GM12801 (cell line): ENCODE measurements around the gene ARF3.

ENCODE experiments used
- TF ChIP-seq, protein P1 (sequence below): IDR thresholded peaks from one replicate; pipeline ENCODE4 v1.5.1; 2011; ENCODE audit warnings: control low read depth; ENCODE audit not compliant: insufficient read length; ENCODE audit errors: extremely low read depth

ARF3 gene

DNA sequence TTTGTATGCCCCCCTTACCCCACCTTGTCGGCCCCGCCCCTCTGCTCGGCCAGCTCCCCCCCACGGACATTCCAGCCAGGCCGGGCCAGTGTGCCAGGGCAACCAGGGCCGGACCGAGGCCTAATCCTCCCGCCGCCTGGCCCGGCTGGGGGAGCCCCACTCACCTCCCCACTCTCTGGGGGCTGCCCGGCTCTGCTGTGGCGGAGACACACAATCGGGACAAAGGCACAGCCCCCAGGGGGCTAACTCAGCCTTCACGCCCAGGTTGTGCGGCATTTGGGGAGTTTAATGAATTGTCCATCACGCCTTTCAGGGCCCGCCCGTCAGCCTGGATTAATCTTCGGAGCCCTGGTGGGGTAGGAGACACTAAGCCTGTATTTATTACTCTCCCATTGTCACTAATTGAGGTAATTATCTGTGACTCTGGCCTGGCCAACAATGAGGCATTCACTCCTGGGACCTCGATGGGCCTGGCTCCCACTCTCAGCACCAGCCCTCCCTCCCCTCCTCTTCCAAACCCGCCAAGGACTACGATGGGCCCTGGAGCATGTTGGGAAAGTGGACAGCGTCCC is 29.5 kb upstream of the ARF3 start:
- TF ChIP-seq, protein P1, sequence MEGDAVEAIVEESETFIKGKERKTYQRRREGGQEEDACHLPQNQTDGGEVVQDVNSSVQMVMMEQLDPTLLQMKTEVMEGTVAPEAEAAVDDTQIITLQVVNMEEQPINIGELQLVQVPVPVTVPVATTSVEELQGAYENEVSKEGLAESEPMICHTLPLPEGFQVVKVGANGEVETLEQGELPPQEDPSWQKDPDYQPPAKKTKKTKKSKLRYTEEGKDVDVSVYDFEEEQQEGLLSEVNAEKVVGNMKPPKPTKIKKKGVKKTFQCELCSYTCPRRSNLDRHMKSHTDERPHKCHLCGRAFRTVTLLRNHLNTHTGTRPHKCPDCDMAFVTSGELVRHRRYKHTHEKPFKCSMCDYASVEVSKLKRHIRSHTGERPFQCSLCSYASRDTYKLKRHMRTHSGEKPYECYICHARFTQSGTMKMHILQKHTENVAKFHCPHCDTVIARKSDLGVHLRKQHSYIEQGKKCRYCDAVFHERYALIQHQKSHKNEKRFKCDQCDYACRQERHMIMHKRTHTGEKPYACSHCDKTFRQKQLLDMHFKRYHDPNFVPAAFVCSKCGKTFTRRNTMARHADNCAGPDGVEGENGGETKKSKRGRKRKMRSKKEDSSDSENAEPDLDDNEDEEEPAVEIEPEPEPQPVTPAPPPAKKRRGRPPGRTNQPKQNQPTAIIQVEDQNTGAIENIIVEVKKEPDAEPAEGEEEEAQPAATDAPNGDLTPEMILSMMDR, result no peak

DNA sequence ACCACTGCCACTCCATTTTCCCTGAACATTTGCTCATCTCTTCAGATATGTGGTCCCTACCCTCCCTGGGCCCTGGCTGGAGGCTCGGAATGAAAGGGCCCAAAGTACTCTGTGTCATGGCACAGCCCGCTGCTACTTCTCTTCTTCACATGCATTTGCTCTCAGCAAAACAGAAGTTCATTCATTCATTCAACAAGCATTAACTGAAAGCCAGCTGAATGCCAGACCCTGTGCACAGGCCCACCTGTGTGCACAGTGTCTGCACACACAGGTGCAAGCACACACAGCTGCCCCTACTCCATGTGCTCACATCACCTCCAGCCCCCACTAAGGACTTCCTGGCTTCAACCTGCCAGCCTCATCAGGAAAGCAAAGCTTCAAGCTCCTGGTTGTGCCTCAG is 28.6 kb upstream of the ARF3 start:
- TF ChIP-seq, protein P1, result no peak

DNA sequence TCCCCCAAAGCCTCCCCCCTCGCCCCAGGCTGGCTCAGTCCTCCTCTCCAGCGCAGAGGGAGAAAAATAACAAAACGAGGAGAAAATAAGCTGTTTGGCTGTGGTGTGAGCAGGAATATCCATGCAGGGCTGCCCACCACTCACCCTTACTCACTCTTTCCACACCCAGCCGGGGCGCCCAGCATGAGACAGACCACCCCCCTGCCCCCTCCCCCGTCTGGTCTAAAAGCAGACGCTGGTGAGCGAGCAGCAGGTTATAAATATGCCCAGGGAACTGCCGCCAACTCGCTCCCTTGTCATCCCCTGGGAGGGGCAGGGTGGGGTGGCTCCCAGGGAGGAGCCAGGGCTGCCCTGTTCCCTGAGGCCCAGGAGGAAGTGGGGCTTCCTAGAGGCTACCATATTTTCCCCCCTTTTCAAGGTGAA is 28.2 kb upstream of the ARF3 start:
- TF ChIP-seq, protein P1, result no peak

DNA sequence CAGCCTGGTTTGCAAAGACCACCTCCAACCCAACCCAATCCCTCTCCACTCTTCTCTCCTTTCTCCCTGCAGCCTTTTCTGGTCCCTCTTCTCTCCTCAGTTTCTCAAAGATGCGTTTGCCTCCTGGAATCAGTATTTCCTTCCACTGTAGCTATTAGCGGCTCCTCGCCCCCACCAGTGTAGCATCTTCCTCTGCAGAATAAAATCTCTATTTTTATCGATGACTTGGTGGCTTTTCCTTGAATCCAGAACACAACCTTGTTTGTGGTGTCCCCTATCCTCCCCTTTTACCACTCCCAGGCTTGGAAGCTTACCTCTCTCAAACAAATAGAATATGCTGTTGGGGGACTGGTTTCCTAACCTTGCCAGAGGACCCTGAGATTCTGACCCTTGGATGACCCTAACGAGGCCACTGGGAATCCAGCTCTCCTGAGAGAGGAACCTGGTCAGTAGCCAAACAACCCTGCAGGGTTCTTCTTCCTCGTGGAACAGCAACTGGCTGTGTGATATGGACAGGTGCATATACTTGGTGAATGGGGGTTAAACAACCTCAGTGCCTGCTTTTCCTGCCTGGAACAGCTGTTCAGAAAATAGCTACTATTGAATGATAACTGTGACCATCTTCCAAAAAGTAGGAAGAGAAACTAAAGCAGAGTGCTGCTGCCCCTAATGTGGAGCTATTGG is 25.3 kb upstream of the ARF3 start:
- TF ChIP-seq, protein P1, result no peak

DNA sequence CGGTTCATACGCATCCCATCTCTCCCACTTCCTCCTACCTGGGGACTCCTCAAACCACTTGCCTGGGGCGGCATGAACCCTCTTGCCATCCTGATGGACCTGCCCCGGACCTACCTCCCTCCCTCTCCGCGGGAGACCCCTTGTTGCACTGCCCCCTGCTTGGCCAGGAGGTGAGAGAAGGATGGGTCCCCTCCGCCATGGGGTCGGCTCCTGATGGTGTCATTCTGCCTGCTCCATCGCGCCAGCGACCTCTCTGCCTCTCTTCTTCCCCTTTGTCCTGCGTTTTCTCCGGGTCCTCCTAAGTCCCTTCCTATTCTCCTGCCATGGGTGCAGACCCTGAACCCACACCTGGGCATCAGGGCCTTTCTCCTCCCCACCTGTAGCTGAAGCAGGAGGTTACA is 24.5 kb upstream of the ARF3 start:
- TF ChIP-seq, protein P1, result no peak

DNA sequence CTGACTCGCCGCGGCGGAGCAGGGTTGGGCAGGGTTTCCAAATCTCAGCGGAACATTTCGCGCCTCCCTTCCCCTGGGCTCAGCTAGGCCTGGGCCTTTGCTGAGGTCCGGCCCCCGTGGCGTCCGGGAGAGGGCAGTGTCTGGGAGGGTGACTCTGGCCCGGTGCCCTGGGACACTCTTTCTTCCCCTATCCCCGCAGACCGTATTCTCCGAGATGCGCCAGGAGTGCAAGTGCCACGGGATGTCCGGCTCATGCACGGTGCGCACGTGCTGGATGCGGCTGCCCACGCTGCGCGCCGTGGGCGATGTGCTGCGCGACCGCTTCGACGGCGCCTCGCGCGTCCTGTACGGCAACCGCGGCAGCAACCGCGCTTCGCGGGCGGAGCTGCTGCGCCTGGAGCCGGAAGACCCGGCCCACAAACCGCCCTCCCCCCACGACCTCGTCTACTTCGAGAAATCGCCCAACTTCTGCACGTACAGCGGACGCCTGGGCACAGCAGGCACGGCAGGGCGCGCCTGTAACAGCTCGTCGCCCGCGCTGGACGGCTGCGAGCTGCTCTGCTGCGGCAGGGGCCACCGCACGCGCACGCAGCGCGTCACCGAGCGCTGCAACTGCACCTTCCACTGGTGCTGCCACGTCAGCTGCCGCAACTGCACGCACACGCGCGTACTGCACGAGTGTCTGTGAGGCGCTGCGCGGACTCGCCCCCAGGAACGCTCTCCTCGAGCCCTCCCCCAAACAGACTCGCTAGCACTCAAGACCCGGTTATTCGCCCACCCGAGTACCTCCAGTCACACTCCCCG is 23.9 kb upstream of the ARF3 start:
- TF ChIP-seq, protein P1, result no peak

DNA sequence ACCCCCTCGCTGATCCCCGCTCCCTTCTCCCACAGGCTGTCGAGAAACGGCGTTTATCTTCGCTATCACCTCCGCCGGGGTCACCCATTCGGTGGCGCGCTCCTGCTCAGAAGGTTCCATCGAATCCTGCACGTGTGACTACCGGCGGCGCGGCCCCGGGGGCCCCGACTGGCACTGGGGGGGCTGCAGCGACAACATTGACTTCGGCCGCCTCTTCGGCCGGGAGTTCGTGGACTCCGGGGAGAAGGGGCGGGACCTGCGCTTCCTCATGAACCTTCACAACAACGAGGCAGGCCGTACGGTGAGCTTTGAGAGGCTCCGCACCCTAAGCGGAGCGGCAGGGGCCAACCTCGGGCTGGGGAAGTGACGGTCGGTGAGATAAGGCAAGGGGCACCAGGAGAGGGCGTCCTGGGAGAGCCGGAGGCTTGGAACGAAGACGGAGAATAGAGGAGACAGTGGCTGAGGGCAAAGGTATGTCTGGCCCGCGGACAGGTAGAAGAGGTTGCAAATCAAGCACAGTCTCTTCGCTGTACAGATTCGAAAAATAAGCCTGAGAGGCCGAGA is 23.2 kb upstream of the ARF3 start:
- TF ChIP-seq, protein P1, result no peak
